ELF-1 (cell line): Measurements from ENCODE around the gene AIG1.
"Not testable (repeated sequence)": the region's sequence is repeated elsewhere in the genome, so short reads cannot be mapped to it uniquely, and the experiment has no call there.

Experiments
- DNase-seq: peaks from one replicate; pipeline ENCODE4 v3.0.0-alpha.2; 2016; ENCODE audit warnings: low read depth, low spot score

Gene AIG1

GRCh38 chr6:143325379-143326140 lies 264.9 kb downstream of the AIG1 start:
- DNase-seq: no peak

- no peak for DNase-seq
These were observed 268.2 kb downstream of the AIG1 start for GRCh38 chr6:143328876-143329275.

DNA sequence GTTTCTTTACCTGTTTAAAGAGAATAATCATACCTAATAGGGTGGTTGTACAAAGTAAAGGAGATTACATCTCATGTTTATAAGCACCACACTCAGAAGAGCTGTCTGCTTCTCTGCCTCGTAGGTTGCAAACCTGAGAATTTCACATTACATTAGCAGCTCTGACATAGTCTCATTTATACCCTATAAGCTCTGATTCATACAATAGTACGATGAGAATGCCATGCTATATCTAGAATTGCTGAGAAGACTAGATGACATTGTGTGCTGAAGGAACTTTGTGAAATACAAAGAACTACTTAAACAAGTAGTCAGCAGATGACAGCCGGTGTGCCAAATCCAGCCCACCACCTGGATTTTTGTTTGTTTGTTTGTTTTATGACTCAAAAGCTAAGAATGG lies 268.6 kb downstream of the AIG1 start:
- DNase-seq: no peak

GRCh38 chr6:143331362-143331761 lies 270.7 kb downstream of the AIG1 start:
- DNase-seq: no peak

DNA sequence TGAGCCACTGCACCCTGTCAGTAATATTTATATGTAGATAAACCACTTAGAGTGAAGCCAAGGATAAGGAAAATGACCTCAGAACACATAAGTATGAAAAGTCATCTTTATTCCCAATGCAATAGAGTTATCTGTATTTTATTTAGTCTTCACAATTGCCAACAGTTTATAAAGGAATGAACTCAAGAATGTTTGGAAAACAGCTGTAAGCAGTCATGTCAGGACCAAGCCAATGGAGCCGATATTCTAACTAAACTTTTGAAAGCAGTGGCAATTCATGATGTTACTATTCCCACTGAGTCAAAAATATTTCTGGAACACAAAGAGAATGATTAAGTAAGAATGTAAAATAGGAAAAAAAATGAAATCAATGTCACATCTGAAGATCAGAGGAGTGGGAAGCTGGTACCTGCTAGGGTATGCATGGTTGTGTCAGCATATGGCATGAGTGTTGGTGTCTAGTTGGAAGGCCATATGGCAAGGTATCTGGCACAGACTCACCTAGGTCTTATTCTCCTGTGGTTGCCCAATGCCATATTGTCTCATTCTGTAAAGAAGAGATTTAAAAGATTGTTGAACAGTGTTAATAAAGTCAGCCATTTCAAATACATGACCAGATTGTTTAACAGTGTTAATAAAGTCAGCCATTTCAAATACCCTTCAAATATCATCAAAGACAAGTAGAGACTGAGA lies 271.6 kb downstream of the AIG1 start:
- no peak for DNase-seq

DNA sequence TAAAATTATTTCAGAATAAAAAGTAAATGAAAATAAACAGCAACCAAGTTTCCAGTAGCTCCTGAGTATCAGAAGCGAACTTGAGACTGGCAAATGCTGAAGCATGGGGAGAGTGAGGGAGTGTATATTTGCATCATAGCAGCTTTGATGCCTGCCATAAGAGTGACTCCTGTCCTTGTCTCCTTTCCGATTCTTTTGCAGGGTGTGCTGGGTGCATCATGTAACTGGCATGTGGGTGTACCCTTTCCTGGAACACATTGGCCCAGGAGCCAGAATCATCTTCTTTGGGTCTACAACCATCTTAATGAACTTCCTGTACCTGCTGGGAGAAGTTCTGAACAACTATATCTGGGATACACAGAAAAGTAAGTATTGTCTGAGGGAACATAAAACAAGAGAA lies 272.4 kb downstream of the AIG1 start:
- no peak for DNase-seq

GRCh38 chr6:143333749-143334520 lies 273.2 kb downstream of the AIG1 start:
- DNase-seq: no peak

DNA sequence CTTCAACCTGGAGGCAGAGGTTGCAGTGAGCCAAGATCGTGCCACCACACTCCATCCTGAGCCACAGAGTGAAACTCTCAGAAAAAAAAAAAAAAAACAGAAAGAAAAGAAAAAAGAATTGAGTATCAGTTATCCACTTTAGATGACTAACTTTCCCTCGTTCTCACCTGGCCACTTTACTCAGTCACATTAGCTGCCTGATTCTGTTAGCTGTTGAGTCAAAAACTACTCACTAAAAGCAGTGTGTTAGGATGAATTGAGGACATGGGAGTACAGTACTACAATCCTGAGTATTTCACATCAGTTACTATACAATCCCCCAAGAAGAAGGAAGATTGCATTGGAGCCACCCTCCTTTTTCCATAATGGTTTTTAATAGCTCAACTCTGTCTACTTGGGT lies 275.2 kb downstream of the AIG1 start:
- no peak for DNase-seq

- DNase-seq: peak; percentile 50
These were observed 275.9 kb downstream of the AIG1 start for GRCh38 chr6:143336446-143337152.

DNA sequence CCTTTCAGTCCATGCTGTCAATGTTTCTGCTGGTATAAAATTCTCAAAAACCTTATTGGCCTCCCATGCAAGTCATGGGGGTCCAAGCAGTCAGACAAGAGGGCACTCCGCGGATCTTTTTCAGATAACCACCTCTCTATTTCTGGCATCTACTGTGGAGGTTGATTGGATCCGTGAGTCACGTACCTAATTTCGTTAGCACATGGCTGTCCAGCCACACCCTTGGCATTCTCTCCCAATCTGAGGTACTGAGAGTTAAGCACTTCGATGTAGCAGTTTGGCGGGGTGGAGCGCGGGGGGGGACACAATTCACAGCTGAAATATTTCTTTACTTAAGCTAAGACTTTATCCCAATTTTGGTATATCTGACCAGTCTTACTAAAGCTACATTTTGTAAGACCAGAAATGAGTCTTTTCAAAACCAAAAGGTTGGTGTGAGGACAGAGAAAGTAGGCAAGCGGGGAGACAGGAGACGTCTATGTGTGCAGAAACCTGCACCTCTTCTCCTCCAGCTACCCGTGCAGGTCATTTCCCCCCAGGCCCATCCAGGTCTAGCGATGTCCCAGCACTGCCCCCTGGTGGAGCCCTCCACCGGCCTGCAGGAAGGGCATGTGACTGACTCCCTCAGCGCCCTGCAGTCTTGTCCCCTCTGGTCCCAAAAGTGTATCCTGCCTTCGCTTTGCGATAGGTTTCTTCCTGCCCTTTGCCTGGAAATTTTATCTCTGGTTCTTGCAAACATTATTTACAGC lies 276.7 kb downstream of the AIG1 start:
- peak; percentile 78 for DNase-seq

DNA sequence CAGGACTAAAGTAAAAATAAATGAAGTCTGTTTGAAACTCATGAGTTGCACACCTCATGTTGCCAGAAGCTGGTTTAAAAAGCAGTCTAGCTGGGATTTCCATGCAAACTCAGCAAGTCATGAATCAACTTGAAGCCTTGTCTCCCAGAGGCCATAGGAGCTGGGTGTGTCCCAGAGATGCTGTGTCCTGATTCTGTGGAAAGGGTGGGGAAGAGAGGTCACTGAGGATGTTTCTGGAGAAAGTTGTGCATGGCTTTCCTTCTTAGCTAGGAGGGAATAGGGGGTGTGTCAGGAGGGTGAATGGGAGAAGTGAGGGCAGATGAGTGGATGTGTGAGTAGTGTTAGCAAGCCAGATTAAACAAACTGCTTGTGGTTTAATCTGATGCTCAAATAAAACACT lies 278.5 kb downstream of the AIG1 start:
- no peak for DNase-seq

- not testable (repeated sequence) for DNase-seq
These were observed 284.8 kb downstream of the AIG1 start for GRCh38 chr6:143345477-143345876.

DNA sequence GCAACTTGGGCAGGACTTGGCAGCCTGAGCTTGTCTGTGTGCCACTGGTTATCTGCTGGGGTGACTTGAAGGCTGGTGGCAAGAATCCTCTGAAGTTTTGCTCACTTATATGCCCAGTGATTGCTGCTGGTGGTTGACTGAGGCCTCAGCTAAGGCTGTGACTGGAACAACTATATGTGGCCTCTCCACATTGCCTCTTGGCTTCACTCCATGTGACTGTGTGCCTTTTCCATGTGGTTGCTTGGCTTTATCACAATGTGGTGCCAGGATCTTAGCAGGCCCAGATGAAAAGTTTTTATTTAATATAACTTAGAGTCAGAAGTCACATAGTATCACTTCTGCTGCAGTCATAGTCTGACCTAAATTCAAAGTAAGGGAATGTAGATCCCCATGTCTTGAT lies 285.3 kb downstream of the AIG1 start:
- no peak for DNase-seq

DNA sequence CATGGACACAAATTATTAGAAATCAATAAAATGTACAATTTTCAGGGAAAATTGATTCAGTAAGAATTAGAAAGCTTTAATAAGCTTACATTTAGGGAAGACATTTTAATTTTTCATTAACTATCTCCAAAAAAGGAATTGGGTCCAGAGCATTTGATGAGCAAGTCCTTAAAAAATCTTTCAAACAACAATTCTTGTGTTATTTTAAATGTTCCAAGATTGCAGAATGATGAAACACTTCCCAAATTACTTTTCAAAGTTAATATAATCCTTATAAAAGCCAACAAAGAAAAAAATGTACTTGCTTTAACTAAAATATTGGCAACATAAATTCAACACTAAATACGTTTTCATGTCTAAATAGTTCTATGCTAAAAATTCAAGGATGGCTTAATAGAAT lies 287.8 kb downstream of the AIG1 start:
- no peak for DNase-seq

DNA sequence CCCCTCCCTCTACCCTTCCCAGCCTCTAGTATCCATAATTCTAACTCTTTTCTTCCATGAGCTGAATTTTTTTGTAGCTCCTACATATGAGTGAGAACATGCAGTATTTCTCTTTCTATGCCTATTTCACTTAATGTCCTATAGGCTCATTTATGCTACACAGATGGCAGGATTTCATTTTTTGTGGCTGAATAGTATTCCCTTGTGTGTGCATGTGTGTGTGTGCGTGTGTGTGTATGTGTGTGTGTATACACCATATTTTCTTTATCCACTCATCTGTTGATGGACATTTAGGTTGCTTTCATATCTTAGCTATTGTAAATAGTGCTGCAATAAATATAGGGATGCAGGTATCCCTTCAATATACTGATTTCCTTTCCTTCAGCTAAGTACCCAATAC lies 288.8 kb downstream of the AIG1 start:
- no peak for DNase-seq

DNA sequence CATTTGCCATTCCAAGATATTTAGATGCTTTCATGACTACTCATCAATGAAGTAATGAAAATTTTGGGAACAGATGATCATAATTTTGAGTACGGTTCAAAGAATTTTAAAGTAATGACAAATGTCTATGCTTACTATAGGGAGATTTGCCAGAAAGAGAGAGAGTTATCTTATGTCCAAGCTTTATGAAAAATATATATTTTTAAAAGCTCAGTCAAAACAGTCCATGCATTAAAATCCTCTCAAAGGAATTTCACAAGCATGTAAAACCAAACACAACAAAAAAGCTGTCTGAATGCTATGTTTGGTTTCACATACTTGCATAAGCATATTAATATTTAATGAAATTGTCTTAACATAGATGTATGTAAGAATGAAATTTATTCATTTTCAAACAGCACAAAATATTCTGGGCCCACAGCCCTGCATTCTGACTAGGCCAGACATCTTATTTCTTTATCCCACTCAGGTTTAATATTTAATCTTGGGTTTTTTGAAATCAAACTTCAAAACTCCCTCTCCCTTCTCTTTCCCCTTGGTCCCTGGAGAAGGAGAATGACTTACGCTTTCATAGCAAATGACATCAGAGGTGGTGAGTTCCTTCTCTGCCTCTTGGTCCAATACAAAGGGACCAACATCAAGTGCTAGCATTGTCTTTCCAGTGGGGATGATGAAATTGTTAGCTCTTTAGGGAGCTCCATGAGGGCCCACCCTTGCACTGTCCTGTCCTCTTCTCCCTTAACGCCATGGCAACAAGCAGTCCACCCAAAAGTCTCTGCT lies 295.6 kb downstream of the AIG1 start:
- DNase-seq: no peak

DNA sequence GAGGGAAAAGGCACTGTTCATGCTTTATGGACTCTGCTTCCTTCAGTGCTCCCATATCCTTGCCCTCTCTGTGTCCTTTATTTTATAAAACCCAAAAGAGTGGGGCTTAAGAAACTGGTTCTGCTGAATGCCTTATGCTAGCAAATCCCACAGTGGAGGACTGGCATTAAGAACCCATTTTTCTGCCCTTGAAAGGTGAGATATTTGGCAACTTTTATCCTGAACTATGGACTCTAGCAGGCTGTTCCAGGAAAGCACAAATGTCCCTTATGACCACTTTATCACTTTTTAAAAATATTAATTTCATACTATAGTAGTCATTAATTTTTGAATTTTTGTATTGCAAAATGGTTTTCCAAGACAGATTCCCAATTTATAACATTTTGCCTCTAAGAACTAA lies 296.5 kb downstream of the AIG1 start:
- no peak for DNase-seq

DNA sequence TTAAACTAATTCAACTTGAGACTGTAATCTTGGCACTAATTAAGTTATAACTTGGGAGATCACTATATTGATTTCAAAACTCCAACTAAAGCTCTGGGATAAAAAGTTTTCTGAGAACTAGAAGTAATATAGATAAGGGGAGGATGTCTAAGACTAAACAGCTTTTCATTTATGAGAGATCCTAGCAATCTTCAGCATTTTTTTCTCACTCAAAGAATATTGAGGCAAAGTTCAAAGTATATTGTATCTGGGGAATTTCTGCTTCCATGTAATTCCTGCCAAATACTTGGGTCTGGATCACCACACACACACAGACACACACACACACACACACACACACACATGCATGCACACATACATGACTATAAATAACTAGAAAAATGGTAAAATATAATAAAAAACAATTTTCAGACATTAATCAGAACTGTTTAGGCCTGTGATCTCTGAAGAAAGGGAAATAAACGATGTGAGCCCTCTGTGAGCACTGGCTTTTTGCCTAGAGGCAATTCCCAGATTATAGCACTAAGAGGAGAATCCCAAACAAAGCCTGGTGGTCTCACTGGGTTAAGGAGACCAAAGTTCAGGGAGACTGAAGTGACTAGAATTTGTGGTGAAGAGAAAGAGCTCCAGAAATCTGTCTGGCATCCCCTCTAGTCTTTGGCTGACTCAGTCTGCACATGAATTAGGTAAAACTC lies 297.0 kb downstream of the AIG1 start:
- DNase-seq: peak; percentile 22

DNA sequence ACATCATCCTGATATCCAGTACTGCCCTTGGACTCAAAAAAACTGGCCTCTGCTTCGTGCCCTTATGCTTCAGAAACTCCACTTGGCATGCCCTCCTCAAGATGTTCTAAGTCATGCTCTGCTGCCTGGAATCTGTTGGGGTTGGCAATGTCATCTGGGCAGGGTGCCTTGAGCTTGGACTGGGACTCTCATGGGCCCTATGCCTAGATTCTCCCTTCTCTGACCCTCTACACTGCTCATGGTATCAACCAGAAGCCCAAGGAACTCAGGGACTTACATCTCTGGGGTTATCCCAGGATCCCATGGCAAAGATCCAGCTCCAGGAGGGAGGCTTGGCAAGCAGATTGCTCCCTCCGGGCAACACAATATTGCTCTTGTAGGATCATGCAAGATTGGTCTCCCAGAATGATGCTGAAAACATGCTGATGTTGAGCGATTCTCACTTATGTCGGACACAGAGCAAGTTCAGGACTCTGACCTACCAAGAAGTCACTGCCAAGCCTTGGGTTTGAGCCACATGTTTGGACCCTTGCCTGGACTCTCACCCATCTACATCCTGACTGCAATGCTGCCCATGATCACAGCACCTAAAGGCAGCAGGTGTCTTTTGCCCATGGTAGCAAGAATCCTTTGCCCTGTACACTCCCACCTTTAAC lies 301.0 kb downstream of the AIG1 start:
- no peak for DNase-seq
